HL-60 (cell line): ENCODE measurements around the gene ATG16L1.

Source experiments
- CTCF ChIP-seq: IDR thresholded peaks from one replicate; pipeline ENCODE4 v1.5.1; 2011; ENCODE audit warnings: low read length, control low read depth, inconsistent platforms; ENCODE audit not compliant: insufficient read depth
- REST ChIP-seq: IDR thresholded peaks from 2 replicates; pipeline ENCODE4 v1.6.1; 2012; ENCODE audit warnings: low read depth; ENCODE audit not compliant: insufficient replicate concordance
- SPI1 ChIP-seq: IDR thresholded peaks from 2 replicates; pipeline ENCODE4 v1.6.1; 2012; ENCODE audit warnings: low read depth, mild to moderate bottlenecking, borderline replicate concordance

- no peak for TF ChIP-seq CTCF
- no peak for TF ChIP-seq SPI1
- no peak for TF ChIP-seq REST
These were observed 6.7 kb downstream of the ATG16L1 start for GRCh38 chr2:233258211-233258610.
